DOHH2 (cell line): ENCODE data around the gene TTC28.
"Not testable (repeated sequence)": the region's sequence is repeated elsewhere in the genome, so short reads cannot be mapped to it uniquely, and the experiment has no call there.

Experiments used
- H3F3A ChIP-seq: fragments of 200-600 bp; sonication (generic), shearing (Covaris generic); 2 replicates; pipeline ENCODE4 v1.6.0; 2016; ENCODE audit warnings: antibody characterized with exemption, mild to moderate bottlenecking; ENCODE audit not compliant: control insufficient read depth, insufficient read depth
- H3K27ac ChIP-seq: fragments of 200-600 bp; sonication (generic); 2 replicates; pipeline ENCODE4 v1.5.1; 2014; ENCODE audit warnings: low read depth, mild to moderate bottlenecking, low read length, moderate library complexity
- H3K27me3 ChIP-seq: fragments of 200-600 bp; sonication (generic); 2 replicates; pipeline ENCODE4 v1.6.1; 2014; ENCODE audit warnings: mild to moderate bottlenecking, low read length, mixed read lengths; ENCODE audit not compliant: control insufficient read depth
- H3K36me3 ChIP-seq: fragments of 200-600 bp; sonication (generic); 2 replicates; pipeline ENCODE4 v1.6.1; 2014; ENCODE audit warnings: mild to moderate bottlenecking, low read length, moderate library complexity, mixed read lengths; ENCODE audit not compliant: control insufficient read depth
- H3K4me1 ChIP-seq: fragments of 200-600 bp; sonication (generic); 2 replicates; pipeline ENCODE4 v1.6.1; 2014; ENCODE audit warnings: mild to moderate bottlenecking, low read length, mixed read lengths; ENCODE audit not compliant: control insufficient read depth
- H3K4me2 ChIP-seq: fragments of 200-600 bp; sonication (generic); 2 replicates; pipeline ENCODE4 v1.6.0; 2014; ENCODE audit warnings: mild to moderate bottlenecking, low read length, moderate library complexity
- H3K4me3 ChIP-seq: fragments of 200-600 bp; sonication (generic); 2 replicates; pipeline ENCODE4 v1.5.1; 2014; ENCODE audit warnings: mild to moderate bottlenecking, low read length, mixed read lengths
- H3K79me2 ChIP-seq: fragments of 200-600 bp; sonication (generic); 2 replicates; pipeline ENCODE4 v1.6.1; 2014; ENCODE audit warnings: mild to moderate bottlenecking, low read length, mixed read lengths; ENCODE audit not compliant: control insufficient read depth
- H3K9me2 ChIP-seq: fragments of 200-600 bp; sonication (generic); replicated peaks from 2 replicates; pipeline ENCODE4 v1.6.1; 2014; ENCODE audit warnings: mild to moderate bottlenecking, low read length, mixed read lengths; ENCODE audit not compliant: control insufficient read depth
- H3K9me3 ChIP-seq: fragments of 200-600 bp; sonication (generic); 2 replicates; pipeline ENCODE4 v1.6.1; 2014; ENCODE audit warnings: antibody characterized with exemption, low read length, mixed read lengths; ENCODE audit not compliant: control insufficient read depth, insufficient read depth
- H4K20me1 ChIP-seq: fragments of 200-600 bp; sonication (generic); 2 replicates; pipeline ENCODE4 v1.6.0; 2014; ENCODE audit warnings: low read depth, mild to moderate bottlenecking, antibody characterized with exemption, low read length, moderate library complexity; ENCODE audit not compliant: control insufficient read depth, insufficient read depth
- CTCF ChIP-seq: fragments of 200-600 bp; sonication (generic); IDR thresholded peaks from one replicate; pipeline ENCODE4 v1.5.1; 2014; ENCODE audit warnings: antibody characterized with exemption, mild to moderate bottlenecking, low read depth, low read length; ENCODE audit not compliant: poor library complexity, severe bottlenecking
- EZH2phosphoT487 ChIP-seq: fragments of 200-600 bp; sonication (generic); IDR thresholded peaks from 2 replicates; pipeline ENCODE4 v1.6.1; 2017; ENCODE audit warnings: borderline replicate concordance, mild to moderate bottlenecking, antibody characterized with exemption, low read length, moderate library complexity, mixed read lengths

Gene TTC28

GRCh38 chr22:28574159-28574788, 105.4 kb downstream of the TTC28 start:
- no peaks in the 10 kb centered on the region for H3F3A ChIP-seq
- H3K9me3 ChIP-seq, result no peaks in the 10 kb centered on the region
- no peak overlapping the region for H3K27ac ChIP-seq
- H3K36me3 ChIP-seq, result no peaks in the 10 kb centered on the region
- no peaks in the 10 kb centered on the region for H3K4me1 ChIP-seq
- no peaks in the 10 kb centered on the region for H3K79me2 ChIP-seq
- no peak overlapping the region for H3K4me3 ChIP-seq
- H3K27me3 ChIP-seq, result peaks cover 12% of the 10 kb centered on the region
- H3K9me2 ChIP-seq, result no peaks in the 10 kb centered on the region
- no peak overlapping the region for H3K4me2 ChIP-seq
- no peaks in the 10 kb centered on the region for H4K20me1 ChIP-seq
- no peak for TF ChIP-seq EZH2phosphoT487
- TF ChIP-seq CTCF, result no peak

- no peak overlapping the region for H3K4me2 ChIP-seq
- no peaks in the 10 kb centered on the region for H3K9me3 ChIP-seq
- H4K20me1 ChIP-seq, result no peaks in the 10 kb centered on the region
- H3K4me1 ChIP-seq, result no peaks in the 10 kb centered on the region
- peaks cover 10% of the 10 kb centered on the region for H3K27me3 ChIP-seq
- H3K36me3 ChIP-seq, result no peaks in the 10 kb centered on the region
- TF ChIP-seq EZH2phosphoT487 (no peak), CTCF (no peak)
- no peaks in the 10 kb centered on the region for H3K79me2 ChIP-seq
- H3K9me2 ChIP-seq, result no peaks in the 10 kb centered on the region
- no peaks in the 10 kb centered on the region for H3F3A ChIP-seq
- no peak overlapping the region for H3K27ac ChIP-seq
- no peak overlapping the region for H3K4me3 ChIP-seq
Observed at GRCh38 chr22:28570696-28571373, 108.8 kb downstream of the TTC28 start.

- not testable (repeated sequence) for H3K4me3 ChIP-seq, H3K4me2 ChIP-seq, H3F3A ChIP-seq, H3K27ac ChIP-seq, H3K4me1 ChIP-seq, H3K79me2 ChIP-seq, H4K20me1 ChIP-seq, H3K36me3 ChIP-seq, H3K9me3 ChIP-seq, H3K27me3 ChIP-seq, H3K9me2 ChIP-seq
Observed at GRCh38 chr22:28568974-28569373, 110.7 kb downstream of the TTC28 start.

GRCh38 chr22:28568099-28568498, 111.5 kb downstream of the TTC28 start:
- Histone ChIP-seq H3K27me3 (peaks cover 3% of the 10 kb centered on the region), H3K79me2 (no peaks in the 10 kb centered on the region), H3K36me3 (no peaks in the 10 kb centered on the region), H3K9me3 (no peaks in the 10 kb centered on the region), H3K27ac (no peak overlapping the region), H3K9me2 (no peaks in the 10 kb centered on the region), H3K4me3 (no peak overlapping the region), H3F3A (no peaks in the 10 kb centered on the region), H3K4me1 (no peaks in the 10 kb centered on the region), H4K20me1 (no peaks in the 10 kb centered on the region), H3K4me2 (no peak overlapping the region)
- TF ChIP-seq EZH2phosphoT487, result no peak
- TF ChIP-seq CTCF, result no peak

GRCh38 chr22:28566920-28567499, 112.6 kb downstream of the TTC28 start:
- H3K27ac ChIP-seq, H3K27me3 ChIP-seq, H3K36me3 ChIP-seq, H3K4me3 ChIP-seq, H3K9me3 ChIP-seq, H3K4me2 ChIP-seq, H4K20me1 ChIP-seq, H3K79me2 ChIP-seq, H3K4me1 ChIP-seq, H3K9me2 ChIP-seq, H3F3A ChIP-seq: not testable (repeated sequence)
